ENCODE measurements around the gene RUSF1.
A peak's percentile ranks its signal among the peaks of the same experiment; 100 is the strongest.
"Not testable (repeated sequence)": the region's sequence is repeated elsewhere in the genome, so short reads cannot be mapped to it uniquely, and the experiment has no call there.

Gene RUSF1

GRCh38 chr16:31507929-31508705 is at the start of gene RUSF1:
Gene RUSF1 (minus strand): TSS chr16:31508391. CDS start chr16:31508373, 18 bp downstream.
- peak; percentile 91 for DNase-seq

GRCh38 chr16:31542763-31543162 is 34.6 kb upstream of the RUSF1 start:
- DNase-seq: no peak

GRCh38 chr16:31539762-31540161 is 31.6 kb upstream of the RUSF1 start:
- DNase-seq: not testable (repeated sequence)

GRCh38 chr16:31538243-31538598 is 30.0 kb upstream of the RUSF1 start:
- DNase-seq: not testable (repeated sequence)

GRCh38 chr16:31537362-31538242 is 29.4 kb upstream of the RUSF1 start:
- DNase-seq: no peak

GRCh38 chr16:31536804-31537361 is 28.7 kb upstream of the RUSF1 start:
- no peak for DNase-seq

GRCh38 chr16:31535737-31536136 is 27.5 kb upstream of the RUSF1 start:
- DNase-seq: no peak

GRCh38 chr16:31532896-31533295 is 24.7 kb upstream of the RUSF1 start:
- no peak for DNase-seq

- DNase-seq: no peak
These were observed 23.9 kb upstream of the RUSF1 start for GRCh38 chr16:31532120-31532519.

GRCh38 chr16:31531096-31531495 is 22.9 kb upstream of the RUSF1 start:
- no peak for DNase-seq

- no peak for DNase-seq
These were observed 22.2 kb upstream of the RUSF1 start for GRCh38 chr16:31530405-31530804.

GRCh38 chr16:31529937-31530312 is 21.7 kb upstream of the RUSF1 start:
- DNase-seq: no peak

- DNase-seq: no peak
These were observed 21.1 kb upstream of the RUSF1 start for GRCh38 chr16:31529108-31529936.

- DNase-seq: no peak
These were observed 20.4 kb upstream of the RUSF1 start for GRCh38 chr16:31528523-31529107.

- DNase-seq: no peak
These were observed 19.6 kb upstream of the RUSF1 start, which contains the start of gene AHSP for GRCh38 chr16:31527734-31528274. Gene AHSP (plus strand): TSS chr16:31527900. CDS start chr16:31528140, 240 bp downstream.

GRCh38 chr16:31525113-31525512 is 16.9 kb upstream of the RUSF1 start:
- DNase-seq: no peak

GRCh38 chr16:31523768-31524167 is 15.6 kb upstream of the RUSF1 start:
- not testable (repeated sequence) for DNase-seq

GRCh38 chr16:31522071-31522470 is 13.9 kb upstream of the RUSF1 start:
- no peak for DNase-seq

- DNase-seq: no peak
These were observed 13.2 kb upstream of the RUSF1 start for GRCh38 chr16:31521368-31521767.

- DNase-seq: no peak
These were observed 11.7 kb upstream of the RUSF1 start for GRCh38 chr16:31519759-31520431.

- no peak for DNase-seq
These were observed 9.7 kb upstream of the RUSF1 start for GRCh38 chr16:31517800-31518402.

Measured in activated CD4-positive, alpha-beta T cell treated with anti-CD3 and anti-CD28 coated beads for 48 hours (primary cell).